Ectodermal cell (in vitro differentiated cells): Measurements from ENCODE around the gene RPP25.

Source experiments
- H3K27ac ChIP-seq: 2 replicates; pipeline ENCODE4 v1.7.0; 2013; ENCODE audit warnings: mild to moderate bottlenecking, low read depth, low read length; ENCODE audit not compliant: insufficient read depth, poor library complexity, severe bottlenecking
- H3K27me3 ChIP-seq: 2 replicates; pipeline ENCODE4 v1.7.0; 2013; ENCODE audit warnings: mild to moderate bottlenecking, low read length; ENCODE audit not compliant: insufficient read depth, control insufficient read depth, poor library complexity, severe bottlenecking
- H3K36me3 ChIP-seq: one replicate; pipeline ENCODE4 v1.7.0; 2013; ENCODE audit warnings: low read length; ENCODE audit not compliant: control insufficient read depth, insufficient read depth
- H3K4me1 ChIP-seq: one replicate; pipeline ENCODE4 v1.7.0; 2013; ENCODE audit warnings: low read length; ENCODE audit not compliant: control insufficient read depth, insufficient read depth
- H3K4me3 ChIP-seq: 2 replicates; pipeline ENCODE4 v1.7.0; 2013; ENCODE audit warnings: low read depth, low read length, control low read depth; ENCODE audit not compliant: insufficient read depth
- H3K9me3 ChIP-seq: 2 replicates; pipeline ENCODE4 v1.7.0; 2013; ENCODE audit warnings: mild to moderate bottlenecking, low read length, moderate library complexity; ENCODE audit not compliant: control insufficient read depth
- WGBS, 2 experiments: methylation state at CpG; one replicate each; pipeline ENCODE4 v1.1.7; 2013; ENCODE audit warnings: missing lambda C conversion rate in 2 of 2; 5-methylcytosine and 5-hydroxymethylcytosine counted together

RPP25 gene

DNA sequence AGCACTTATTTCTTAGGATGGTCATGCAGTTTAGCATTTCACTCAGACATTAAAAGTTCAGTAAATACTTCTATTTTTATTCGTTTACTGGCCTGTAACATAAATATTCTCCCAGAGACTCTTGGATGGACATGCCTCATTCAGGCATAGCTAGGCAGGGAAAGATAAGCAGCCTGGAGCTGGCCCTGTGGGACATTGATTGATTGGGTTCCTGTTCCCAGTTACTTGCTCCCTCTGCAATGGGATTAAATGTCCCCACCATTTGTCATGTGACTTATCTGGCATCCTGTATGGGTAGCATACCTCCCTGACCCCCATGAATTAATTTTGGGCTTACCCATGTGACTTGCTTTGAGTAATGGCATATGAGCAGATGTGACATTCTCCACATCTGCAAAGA, 36.0 kb upstream of the RPP25 start:
- Histone ChIP-seq H3K27me3 (peaks cover 22% of the 10 kb centered on the region), H3K9me3 (no peaks in the 10 kb centered on the region), H3K4me3 (no peak overlapping the region), H3K27ac (no peak overlapping the region), H3K36me3 (no peaks in the 10 kb centered on the region), H3K4me1 (peaks cover 4% of the 10 kb centered on the region)
- WGBS, 2 experiments = 54 to 73% methylated on average over 1 of the region's 1 CpG

- no peak overlapping the region for H3K4me3 ChIP-seq
- H3K36me3 ChIP-seq = no peaks in the 10 kb centered on the region
- no peaks in the 10 kb centered on the region for H3K9me3 ChIP-seq
- H3K4me1 ChIP-seq = no peaks in the 10 kb centered on the region
- no peak overlapping the region for H3K27ac ChIP-seq
- H3K27me3 ChIP-seq = no peaks in the 10 kb centered on the region
Measured at GRCh38 chr15:74989527-74989926, 33.0 kb upstream of the RPP25 start.

DNA sequence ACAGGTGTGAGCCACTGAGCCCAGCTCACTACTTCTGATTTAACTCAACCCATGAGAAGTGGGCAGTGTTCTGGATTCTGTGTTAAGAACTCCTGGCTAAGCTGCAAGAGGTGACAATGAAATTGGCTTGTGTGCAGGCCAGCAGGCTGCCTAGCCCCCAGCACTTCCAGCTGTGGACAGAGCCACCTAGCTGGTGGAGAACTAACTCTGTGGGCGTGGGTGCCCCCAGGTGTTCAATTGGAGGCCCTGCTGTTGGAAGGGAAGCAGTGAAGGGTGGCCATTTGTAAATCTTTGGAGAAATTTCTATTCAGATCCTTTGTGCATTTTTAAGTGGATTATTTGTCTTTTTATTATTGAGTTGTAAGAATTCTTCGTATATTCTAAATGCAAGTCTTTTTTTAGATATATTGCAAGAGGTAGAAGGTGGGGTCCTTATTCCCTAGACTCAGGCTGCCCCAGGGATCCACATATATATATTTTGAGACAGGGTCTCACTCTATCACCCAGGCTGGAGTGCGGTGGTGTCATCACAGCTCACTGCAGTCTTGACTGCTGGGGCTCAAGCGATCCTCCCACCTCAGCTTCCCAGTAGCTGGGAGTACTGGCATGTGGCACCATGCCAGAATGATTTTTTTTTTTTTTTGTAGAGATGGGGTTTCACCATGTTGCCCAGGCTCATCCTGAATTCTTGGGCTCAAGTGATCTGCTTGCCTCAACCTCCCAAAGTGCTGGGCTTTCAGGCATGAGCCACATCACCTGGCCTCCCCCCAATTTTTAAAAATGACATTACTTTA, 31.6 kb upstream of the RPP25 start:
- no peak overlapping the region for H3K27ac ChIP-seq
- no peaks in the 10 kb centered on the region for H3K4me1 ChIP-seq
- H3K4me3 ChIP-seq = no peak overlapping the region
- 61% methylated on average over 3 to 4 of the region's 4 CpGs for WGBS, 2 experiments
- no peaks in the 10 kb centered on the region for H3K36me3 ChIP-seq
- H3K9me3 ChIP-seq = no peaks in the 10 kb centered on the region
- no peaks in the 10 kb centered on the region for H3K27me3 ChIP-seq

- no peaks in the 10 kb centered on the region for H3K4me1 ChIP-seq
- no peaks in the 10 kb centered on the region for H3K27me3 ChIP-seq
Measured at GRCh38 chr15:74983725-74984231, 27.2 kb upstream of the RPP25 start.

DNA sequence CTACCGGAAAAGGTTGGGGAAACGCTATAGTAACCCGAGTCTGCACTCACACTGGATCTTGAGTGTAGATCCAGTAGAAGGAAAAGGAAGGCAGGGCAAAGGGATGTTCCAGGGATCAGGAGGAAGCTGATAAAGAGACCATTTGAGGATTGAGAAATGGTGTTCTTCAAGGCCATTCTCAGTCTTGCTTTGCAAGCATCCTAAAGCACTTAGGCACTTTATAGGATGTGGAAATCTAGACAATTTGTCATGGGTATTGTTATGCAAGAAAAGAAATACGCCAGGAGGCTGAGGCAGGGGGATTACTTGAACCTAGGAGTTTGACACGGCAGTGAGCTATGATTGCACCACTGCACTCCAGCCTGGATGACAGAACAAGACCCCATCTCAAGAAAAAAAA, 25.6 kb upstream of the RPP25 start:
- Histone ChIP-seq H3K4me1 (no peaks in the 10 kb centered on the region), H3K27me3 (no peaks in the 10 kb centered on the region), H3K9me3 (no peaks in the 10 kb centered on the region), H3K27ac (no peak overlapping the region), H3K36me3 (no peaks in the 10 kb centered on the region), H3K4me3 (no peak overlapping the region)
- WGBS, 2 experiments = 89 to 90% methylated on average over 5 of the region's 5 CpGs

More at GRCh38 chr15:74983725-74984231, 27.2 kb upstream of the RPP25 start:
- Histone ChIP-seq H3K4me3 (no peak overlapping the region), H3K27ac (no peak overlapping the region), H3K36me3 (no peaks in the 10 kb centered on the region), H3K9me3 (no peaks in the 10 kb centered on the region)
- WGBS, 2 experiments = 65 to 74% methylated on average over 4 of the region's 4 CpGs

DNA sequence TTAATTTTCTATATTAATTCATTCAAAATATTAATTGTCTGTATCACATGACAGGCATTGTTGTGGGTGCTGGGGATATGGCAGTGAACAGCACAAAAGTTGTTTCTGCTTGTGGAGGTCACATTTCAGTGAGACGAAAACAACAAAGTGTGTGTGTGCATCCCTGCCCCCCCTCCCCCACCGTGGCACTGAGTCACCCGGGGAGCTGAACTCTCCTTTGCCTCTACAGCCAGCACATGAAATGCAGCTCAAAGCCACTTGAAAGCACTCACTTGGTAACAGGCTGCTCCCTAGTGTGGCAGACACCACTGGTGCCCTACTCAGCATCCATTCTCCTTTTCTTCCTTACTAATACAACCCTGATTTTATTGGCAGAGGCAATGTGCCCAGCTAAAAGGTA, 21.9 kb upstream of the RPP25 start:
- H3K36me3 ChIP-seq = no peaks in the 10 kb centered on the region
- H3K9me3 ChIP-seq = no peaks in the 10 kb centered on the region
- no peaks in the 10 kb centered on the region for H3K27me3 ChIP-seq
- no peak overlapping the region for H3K4me3 ChIP-seq
- 34 to 39% methylated on average over 3 of the region's 3 CpGs for WGBS, 2 experiments
- no peak overlapping the region for H3K27ac ChIP-seq
- no peaks in the 10 kb centered on the region for H3K4me1 ChIP-seq

DNA sequence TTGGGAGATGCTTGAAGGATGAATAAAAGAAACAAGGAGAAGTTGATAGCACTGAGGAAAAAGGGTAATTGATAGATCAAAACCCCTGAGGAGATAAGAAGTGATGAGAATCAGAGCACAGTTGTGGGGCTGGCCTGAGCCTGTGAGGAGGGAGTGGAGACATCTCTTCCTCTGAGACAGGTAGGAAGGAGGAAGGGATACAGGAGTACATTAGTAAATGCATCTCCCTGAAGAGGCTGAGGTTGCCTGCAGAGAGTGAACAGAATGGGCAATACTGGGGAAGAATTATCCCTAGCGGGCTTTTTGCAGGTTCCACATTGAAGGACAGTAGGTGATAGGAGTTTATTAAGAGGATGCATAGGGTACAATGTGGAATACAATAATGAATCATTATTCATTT, 21.5 kb upstream of the RPP25 start:
- Histone ChIP-seq H3K27ac (no peak overlapping the region), H3K9me3 (no peaks in the 10 kb centered on the region), H3K4me1 (no peaks in the 10 kb centered on the region), H3K27me3 (no peaks in the 10 kb centered on the region), H3K4me3 (no peak overlapping the region), H3K36me3 (no peaks in the 10 kb centered on the region)
- 88 to 96% methylated on average over 1 of the region's 1 CpG for WGBS, 2 experiments

GRCh38 chr15:74977599-74977998, 21.0 kb upstream of the RPP25 start:
- H3K4me3 ChIP-seq = no peak overlapping the region
- no peaks in the 10 kb centered on the region for H3K4me1 ChIP-seq
- no peaks in the 10 kb centered on the region for H3K36me3 ChIP-seq
- 96 to 99% methylated on average over 4 of the region's 4 CpGs for WGBS, 2 experiments
- no peak overlapping the region for H3K27ac ChIP-seq
- no peaks in the 10 kb centered on the region for H3K9me3 ChIP-seq
- H3K27me3 ChIP-seq = no peaks in the 10 kb centered on the region

DNA sequence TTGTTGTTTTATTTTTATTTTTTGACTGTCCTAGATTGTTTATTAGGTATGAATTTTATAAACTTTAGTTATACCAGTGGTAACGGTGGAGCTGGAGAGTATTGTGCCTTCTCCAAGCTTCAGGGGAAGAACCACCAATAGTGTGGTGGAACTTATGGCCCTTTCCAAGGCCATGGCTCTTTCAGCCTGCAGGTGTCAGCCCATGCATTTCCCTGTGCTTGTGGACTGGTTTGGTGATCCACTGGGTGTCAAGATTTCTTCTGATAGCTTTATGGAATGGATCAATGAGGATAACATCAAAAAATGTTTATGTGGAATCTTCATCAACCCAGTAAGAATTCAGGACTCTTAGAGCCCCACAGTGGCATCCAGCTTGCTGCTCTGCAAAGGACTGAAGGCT, 19.6 kb upstream of the RPP25 start:
- H3K36me3 ChIP-seq = no peaks in the 10 kb centered on the region
- H3K27me3 ChIP-seq = no peaks in the 10 kb centered on the region
- H3K27ac ChIP-seq = no peak overlapping the region
- no peak overlapping the region for H3K4me3 ChIP-seq
- no peaks in the 10 kb centered on the region for H3K9me3 ChIP-seq
- no peaks in the 10 kb centered on the region for H3K4me1 ChIP-seq
- 93 to 97% methylated on average over 1 of the region's 1 CpG for WGBS, 2 experiments

GRCh38 chr15:74967670-74968069, 11.1 kb upstream of the RPP25 start:
- Histone ChIP-seq H3K9me3 (no peaks in the 10 kb centered on the region), H3K27me3 (no peaks in the 10 kb centered on the region), H3K27ac (no peak overlapping the region), H3K4me1 (no peaks in the 10 kb centered on the region), H3K36me3 (no peaks in the 10 kb centered on the region), H3K4me3 (no peak overlapping the region)
- 96 to 98% methylated on average over 5 of the region's 5 CpGs for WGBS, 2 experiments
